Hematopoietic multipotent progenitor cell treated with erythropoietin and hydrocortisone succinate and interleukin-3 and kit ligand, for 17 days (in vitro differentiated cells): ENCODE data around the gene IL11.

Source experiments
- DNase-seq: peaks from one replicate; pipeline ENCODE4 v3.0.0-alpha.2; 2015; ENCODE audit warnings: low spot score

The IL11 gene

DNA sequence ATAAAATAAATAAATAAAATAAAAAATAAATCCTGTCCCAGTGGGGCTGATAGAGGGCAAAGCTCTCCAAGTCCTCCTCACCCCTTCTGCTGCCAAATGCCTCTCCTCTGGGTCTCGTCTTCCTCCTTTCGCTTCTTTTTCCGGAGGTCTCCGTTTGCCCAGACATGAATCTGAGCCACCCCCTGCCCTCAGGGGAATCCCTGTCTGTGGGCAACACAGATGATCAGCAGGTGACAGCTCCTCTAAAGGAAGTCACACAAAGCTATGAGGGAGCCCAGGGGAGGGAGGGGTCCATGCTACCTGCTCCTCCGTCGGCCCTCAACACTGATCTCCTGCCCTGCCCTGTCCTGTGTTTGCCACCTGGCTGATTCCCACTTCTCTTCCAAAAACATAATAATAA is 45.6 kb downstream of the IL11 start:
- DNase-seq, result no peak

DNA sequence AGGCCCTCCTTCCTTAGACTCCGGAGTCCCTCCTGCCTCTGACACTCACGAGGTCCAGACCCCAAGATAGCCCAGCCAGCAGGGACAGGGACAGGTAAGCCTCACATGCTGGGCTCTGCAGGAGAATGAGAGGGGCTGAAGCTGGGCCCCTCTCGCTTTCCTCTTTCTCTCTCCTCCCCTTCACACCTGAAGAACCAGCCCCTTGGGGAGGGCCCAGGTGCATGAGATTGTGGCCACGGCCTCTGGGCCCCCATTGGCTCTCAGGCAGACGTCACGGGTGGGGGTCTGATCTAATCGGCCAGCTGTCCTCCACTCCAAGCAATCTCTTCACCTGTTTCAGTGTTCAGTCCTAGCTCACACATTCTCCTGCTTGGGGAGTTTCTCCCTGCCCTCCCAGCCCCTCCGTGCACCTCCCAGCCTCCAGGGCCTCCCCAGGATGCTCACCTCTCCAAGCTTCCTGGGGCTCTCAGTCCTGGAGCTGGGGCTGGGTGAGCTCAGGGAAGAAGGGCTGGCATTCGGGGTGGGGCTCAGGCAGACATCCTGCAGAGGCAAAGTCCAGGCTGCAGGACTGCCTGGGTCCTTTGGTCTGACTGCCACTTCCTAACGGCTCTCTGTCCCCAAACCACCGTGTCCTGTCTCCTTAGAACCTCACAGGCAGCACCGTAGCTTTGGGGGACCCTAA is 47.9 kb downstream of the IL11 start:
- DNase-seq, result no peak

DNA sequence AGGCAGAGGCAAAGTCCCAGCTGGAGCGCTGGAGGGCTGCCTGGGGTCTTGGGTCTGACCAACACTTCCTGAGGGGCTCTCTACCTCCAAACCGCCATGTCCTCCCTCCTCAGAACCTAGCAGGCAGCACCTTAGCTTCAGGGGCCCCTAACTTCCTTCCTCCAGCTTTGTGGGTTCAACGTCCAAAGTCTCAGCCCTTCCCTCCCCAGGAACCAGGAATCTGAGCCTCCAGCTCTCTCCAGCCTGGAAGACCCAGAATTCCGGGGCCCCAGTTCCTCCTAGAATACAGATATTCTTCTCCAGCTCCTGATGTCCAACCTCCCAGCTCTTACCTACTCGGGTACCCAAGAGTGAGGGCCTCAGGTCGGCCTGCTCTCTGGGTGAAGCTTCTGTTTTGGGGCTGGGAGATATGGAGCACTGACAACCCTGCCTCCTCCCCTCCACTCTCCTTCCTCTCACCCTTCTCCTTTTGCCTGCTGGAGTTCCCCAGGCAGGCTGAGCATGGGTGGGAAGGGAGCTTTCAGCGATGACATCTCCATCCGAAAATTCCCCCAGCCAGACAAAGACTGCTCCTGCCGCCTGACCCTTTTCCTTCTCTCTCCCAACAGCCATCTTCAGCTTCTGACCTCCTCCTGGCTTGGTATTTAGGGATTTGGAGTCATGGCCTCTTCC is 48.7 kb downstream of the IL11 start:
- DNase-seq, result no peak

DNA sequence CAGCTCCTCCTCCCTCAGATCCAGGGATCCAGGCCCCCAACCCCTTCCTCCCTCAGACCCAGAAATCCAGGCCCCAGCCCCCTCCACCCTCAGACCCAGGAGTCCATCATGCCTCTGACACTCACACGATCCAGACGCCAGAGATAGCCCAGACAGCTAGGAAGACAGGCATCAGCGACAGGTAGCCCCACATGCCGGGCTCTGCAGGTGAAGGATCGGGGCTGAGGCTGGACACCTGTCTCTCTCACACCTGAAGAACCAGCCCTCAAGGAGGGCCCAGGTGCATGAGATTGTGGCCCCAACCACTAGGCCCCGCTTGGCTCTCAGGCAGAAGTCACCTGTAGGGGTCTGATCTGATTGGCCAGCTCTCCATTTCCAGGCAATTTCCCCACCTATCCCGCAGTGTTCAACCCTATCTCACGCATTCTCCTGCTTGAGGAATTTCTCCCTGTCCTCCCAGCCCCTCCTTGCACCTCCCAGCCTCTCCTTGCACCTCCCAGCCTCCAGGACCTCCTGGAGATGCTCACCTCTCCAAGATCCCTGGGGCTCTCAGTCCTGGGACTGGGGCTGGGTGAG is 49.3 kb downstream of the IL11 start:
- DNase-seq, result no peak

DNA sequence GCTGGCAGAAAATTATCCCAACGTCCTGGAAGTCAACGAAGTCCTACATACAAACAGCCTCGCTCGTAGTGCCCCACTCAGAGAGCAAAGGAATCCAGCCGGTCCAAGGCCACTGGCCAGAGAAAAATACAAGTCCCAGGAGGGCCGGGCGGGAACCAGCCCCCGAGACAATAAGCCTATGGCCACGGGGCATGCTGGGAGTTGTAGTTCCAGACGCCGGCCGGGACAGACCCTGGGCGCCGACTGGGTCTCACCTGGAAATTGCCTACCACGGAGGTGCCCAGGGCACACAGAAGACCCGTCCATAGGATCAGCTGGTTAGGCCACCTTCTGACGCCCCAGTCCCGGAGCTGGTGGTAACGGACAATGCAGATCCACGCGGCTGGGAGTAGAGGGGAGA is 50.5 kb downstream of the IL11 start:
- DNase-seq, result no peak

DNA sequence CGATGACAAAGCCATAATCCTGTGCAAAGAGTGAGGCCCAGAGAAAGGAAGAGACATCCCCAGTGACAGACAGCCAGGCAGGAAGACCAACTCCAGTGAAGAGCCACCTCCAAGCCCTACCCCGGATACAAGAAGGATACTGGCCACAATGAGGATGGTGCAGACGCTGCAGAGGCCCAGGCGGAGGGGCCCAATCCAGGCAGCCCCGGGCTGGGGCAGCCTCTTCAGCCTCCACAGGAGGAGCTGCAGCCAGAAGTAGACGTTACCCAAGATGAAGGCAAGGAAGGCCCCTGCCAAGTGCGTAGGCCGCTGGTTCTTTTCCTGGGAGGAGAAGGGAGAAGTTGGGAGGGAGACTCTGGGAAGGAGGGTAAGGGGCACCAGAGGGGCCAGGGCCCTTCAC is 53.6 kb downstream of the IL11 start:
- no peak for DNase-seq

DNA sequence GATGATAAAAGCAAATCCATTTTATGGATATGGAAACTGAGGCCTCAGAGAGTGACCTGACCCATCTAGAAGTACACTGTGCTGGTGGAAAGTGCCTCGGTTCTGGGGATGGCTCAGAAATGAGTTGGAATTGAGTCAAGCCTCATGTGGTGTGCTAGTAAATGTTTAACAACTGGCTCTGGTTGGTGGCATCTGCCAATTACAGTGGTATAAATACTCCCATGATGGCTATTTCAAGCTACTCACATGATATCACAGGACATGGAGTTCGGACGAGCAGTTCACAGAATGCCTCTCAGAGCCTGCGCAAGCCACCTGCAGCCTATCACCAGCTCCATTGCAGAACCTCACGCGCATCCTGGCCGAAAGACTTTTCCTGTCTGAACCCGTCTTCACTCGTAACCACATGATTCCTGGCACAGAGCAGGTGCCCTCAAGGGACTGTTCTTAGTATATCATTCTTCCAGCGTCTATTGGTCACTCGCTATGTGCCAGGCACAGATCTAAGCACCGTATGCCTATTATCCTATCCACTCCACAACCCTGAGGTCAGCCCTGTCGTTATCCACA is 54.2 kb downstream of the IL11 start:
- DNase-seq, result no peak

DNA sequence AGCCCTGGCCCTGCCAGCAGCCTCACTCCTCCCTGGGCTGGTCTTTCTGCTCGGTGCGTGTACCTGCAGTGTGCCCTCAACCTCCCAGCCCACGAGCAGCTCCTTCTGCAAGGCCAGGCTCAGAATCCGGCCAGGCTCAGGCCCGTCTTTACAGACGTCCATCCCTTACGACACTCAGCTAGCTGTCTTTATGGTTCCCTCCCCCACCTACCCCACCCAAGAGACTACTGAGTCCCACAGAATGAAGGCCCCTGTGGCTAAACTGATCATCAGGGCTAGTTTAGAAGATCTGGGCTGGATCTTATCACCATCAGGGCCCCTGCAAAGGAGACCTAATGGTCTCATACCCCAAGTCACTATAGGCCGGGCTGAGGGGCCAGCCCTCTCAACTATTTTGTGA is 55.9 kb downstream of the IL11 start:
- no peak for DNase-seq
